ENCODE data around the gene OR11G2. TPM values are rescaled to one million over a fixed set of nuclear protein-coding genes. Genes with fewer than 3 reads are reported as not detected.
"Not testable (repeated sequence)": the region's sequence is repeated elsewhere in the genome, so short reads cannot be mapped to it uniquely, and the experiment has no call there.

The OR11G2 gene
- total RNA-seq, 1 donor from 2014 or later, result not detected

DNA sequence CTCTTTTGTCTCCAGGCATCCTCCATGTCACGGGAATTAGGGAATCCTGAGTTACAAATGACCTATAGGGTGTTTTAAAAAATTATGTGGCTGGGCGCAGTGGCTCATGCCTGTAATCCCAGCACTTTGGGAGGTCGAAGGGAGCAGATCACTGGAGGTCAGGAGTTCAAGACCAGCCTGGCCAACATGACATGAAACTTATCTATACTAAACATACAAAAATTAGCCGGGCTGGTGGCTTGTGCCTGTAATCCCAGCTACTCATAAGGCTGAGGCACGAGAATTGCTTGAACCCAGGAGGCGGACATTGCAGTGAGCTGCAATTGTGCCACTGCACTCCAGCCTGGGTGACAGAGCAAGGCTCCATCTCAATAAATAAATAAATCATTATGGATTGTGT, 4.5 kb downstream of the OR11G2 start:
- H3K36me3 Mint-ChIP-seq (ENCODE audit: low read depth); H3K27me3 Mint-ChIP-seq; intact Hi-C loops (cut with micrococcal nuclease); DNase-seq; H3K9me3 Mint-ChIP-seq; H3K4me3 Mint-ChIP-seq; H3K4me1 Mint-ChIP-seq; H3K27ac Mint-ChIP-seq: not testable (repeated sequence)

DNA sequence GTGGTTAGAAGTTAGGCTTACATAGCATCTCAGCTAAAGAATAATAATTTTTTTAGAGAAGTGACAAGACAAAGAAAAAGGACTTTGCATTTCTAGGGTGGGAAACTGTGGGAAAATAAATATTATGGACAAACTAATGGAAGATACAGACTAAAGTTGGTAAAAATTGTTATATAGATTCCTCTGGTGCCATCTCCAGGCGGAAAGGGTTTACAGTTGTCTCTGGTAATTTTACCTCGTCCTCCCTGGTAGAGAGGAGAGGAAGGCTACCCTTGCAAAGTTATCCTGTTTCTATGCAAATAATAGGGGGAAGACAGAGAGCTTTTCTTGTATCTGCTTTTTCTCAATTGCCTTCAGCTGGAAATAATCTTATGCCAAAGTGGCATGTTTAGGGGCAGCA, 5.2 kb downstream of the OR11G2 start:
- Mint-ChIP-seq H3K9me3 (no peaks in the 10 kb centered on the region), H3K36me3 (ENCODE audit: low read depth) (no peaks in the 10 kb centered on the region), H3K27ac (no peak overlapping the region), H3K27me3 (peaks cover 2% of the 10 kb centered on the region), H3K4me1 (no peaks in the 10 kb centered on the region), H3K4me3 (no peak overlapping the region)
- intact Hi-C loops (cut with micrococcal nuclease), result no loop called here
- no peak for DNase-seq

DNA sequence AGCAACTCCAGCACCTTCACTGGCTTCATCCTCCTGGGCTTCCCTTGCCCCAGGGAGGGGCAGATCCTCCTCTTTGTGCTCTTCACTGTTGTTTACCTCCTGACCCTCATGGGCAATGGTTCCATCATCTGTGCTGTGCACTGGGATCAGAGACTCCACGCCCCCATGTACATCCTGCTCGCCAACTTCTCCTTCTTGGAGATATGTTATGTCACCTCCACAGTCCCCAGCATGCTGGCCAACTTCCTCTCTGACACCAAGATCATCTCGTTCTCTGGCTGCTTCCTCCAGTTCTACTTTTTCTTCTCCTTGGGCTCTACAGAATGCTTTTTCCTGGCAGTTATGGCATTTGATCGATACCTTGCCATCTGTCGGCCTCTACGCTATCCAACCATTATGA, 6.8 kb downstream of the OR11G2 start:
- Mint-ChIP-seq H3K27me3 (peaks cover 2% of the 10 kb centered on the region), H3K4me1 (no peaks in the 10 kb centered on the region), H3K4me3 (no peak overlapping the region), H3K27ac (no peak overlapping the region), H3K36me3 (ENCODE audit: low read depth) (no peaks in the 10 kb centered on the region), H3K9me3 (no peaks in the 10 kb centered on the region)
- no peak for DNase-seq
- intact Hi-C loops (cut with micrococcal nuclease), result no loop called here

DNA sequence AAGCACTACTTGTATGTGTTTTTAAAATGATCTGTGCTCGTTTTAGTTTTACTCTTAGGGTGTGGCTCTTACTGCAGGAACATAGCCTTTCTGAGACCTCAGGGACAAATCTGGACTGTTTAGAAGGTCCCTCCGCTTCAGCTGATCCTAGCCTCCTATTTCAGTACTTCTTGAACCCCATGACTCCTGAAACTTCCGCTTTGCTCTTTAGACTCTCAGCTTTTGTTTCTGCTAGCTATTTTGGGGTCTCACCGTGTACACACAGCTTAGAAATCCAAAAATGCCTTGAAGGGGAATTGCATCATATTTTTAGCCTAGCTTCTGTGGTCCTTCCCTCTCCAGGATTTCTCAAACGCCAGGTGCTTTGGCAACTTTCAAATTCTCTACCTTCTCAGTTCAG, 8.3 kb downstream of the OR11G2 start:
- no peak overlapping the region for H3K4me3 Mint-ChIP-seq
- H3K27ac Mint-ChIP-seq, result no peak overlapping the region
- H3K27me3 Mint-ChIP-seq, result peaks cover 3% of the 10 kb centered on the region
- no peaks in the 10 kb centered on the region for H3K4me1 Mint-ChIP-seq
- intact Hi-C loops (cut with micrococcal nuclease), result no loop called here
- H3K9me3 Mint-ChIP-seq, result no peaks in the 10 kb centered on the region
- no peaks in the 10 kb centered on the region for H3K36me3 Mint-ChIP-seq (ENCODE audit: low read depth)
- DNase-seq, result no peak

- Mint-ChIP-seq H3K9me3 (no peaks in the 10 kb centered on the region), H3K36me3 (ENCODE audit: low read depth) (no peaks in the 10 kb centered on the region)
- intact Hi-C loops (cut with micrococcal nuclease), result no loop called here
Observed at GRCh38 chr14:20204721-20205120, 14.0 kb downstream of the OR11G2 start.

DNA sequence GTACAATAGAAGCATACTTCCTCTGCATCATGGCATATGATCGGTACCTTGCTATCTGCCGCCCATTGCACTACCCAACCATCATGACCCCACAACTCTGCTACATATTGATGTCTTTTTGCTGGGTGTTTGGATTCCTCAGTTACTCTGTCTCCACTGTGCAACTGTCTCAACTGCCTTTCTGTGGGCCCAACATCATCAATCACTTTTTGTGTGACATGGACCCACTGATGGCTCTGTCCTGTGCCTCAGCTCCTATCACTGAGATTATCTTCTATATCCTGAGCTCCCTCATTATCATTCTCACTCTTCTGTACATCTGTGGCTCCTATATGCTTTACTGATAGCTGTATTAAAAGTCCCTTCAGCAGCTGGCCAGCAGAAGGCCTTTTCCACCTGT, 18.9 kb downstream of the OR11G2 start:
- H3K27me3 Mint-ChIP-seq, result peaks cover 3% of the 10 kb centered on the region
- DNase-seq, result no peak
- intact Hi-C loops (cut with micrococcal nuclease), result no loop called here
- no peaks in the 10 kb centered on the region for H3K4me1 Mint-ChIP-seq
- no peak overlapping the region for H3K4me3 Mint-ChIP-seq
- no peak overlapping the region for H3K27ac Mint-ChIP-seq
- no peaks in the 10 kb centered on the region for H3K9me3 Mint-ChIP-seq
- no peaks in the 10 kb centered on the region for H3K36me3 Mint-ChIP-seq (ENCODE audit: low read depth)

More at GRCh38 chr14:20204721-20205120, 14.0 kb downstream of the OR11G2 start:
- Mint-ChIP-seq H3K27me3 (peaks cover 4% of the 10 kb centered on the region), H3K4me3 (no peak overlapping the region), H3K4me1 (no peaks in the 10 kb centered on the region), H3K27ac (no peak overlapping the region)
- no peak for DNase-seq

DNA sequence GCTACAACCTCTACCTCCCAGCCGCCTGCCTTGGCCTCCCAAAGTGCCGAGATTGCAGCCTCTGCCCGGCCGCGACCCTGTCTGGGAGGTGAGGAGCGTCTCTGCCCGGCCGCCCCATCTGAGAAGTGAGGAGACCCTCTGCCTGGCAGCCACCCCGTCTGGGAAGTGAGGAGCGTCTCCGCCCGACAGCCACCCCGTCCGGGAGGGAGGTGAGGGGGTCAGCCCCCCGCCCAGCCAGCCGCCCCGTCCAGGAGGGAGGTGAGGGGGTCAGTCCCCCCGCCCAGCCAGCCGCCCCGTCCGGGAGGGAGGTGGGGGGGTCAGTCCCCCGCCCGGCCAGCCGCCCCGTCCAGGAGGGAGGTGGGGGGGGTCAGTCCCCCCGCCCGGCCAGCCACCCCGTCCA, 21.7 kb downstream of the OR11G2 start:
- H3K36me3 Mint-ChIP-seq (ENCODE audit: low read depth); H3K27me3 Mint-ChIP-seq; H3K4me3 Mint-ChIP-seq; H3K4me1 Mint-ChIP-seq; H3K27ac Mint-ChIP-seq; intact Hi-C loops (cut with micrococcal nuclease); H3K9me3 Mint-ChIP-seq: not testable (repeated sequence)
- peak; percentile 7 for DNase-seq

DNA sequence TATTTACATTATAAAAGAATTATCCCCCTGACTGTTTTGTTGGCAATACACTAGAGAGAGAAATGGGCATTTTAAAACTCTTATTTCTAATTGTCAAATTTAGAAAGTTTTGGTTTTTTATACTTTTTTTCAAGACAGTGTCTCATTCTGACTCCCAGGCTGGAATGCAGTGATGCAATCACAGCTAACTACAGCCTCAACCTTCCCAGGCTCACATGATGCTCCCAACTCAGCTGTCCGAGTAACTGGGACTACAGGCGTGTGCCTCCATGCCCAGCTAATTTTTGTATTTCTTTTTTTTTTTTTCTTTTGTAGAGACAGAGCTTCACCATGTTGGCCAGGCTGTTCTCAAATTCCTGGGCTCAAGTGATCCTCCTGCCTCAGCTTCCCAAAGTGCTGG, 24.5 kb downstream of the OR11G2 start:
- Mint-ChIP-seq H3K4me1 (no peaks in the 10 kb centered on the region), H3K27me3 (no peaks in the 10 kb centered on the region), H3K36me3 (ENCODE audit: low read depth) (no peaks in the 10 kb centered on the region), H3K4me3 (no peak overlapping the region), H3K9me3 (no peaks in the 10 kb centered on the region), H3K27ac (no peak overlapping the region)
- intact Hi-C loops (cut with micrococcal nuclease), result no loop called here
- no peak for DNase-seq

DNA sequence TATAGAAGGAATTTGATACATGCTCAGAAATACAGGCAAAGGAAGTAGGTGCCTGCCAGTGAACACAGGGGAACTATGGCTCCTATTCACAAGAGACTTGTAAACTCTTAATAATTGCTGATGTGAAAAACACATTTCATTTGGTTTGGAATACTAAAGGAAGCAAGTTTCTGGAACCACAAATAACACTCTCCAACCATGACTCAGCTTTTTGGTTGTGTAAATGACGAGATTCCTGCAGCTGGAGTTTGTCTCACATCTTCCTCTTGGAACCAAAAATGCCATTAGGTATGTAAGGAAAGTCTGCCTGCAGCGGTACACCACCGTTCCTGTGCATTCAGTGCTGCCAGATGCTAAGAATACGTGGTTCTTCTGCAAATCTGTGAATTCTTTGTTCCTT, 28.3 kb downstream of the OR11G2 start:
- Mint-ChIP-seq H3K4me1 (no peaks in the 10 kb centered on the region), H3K4me3 (no peak overlapping the region), H3K36me3 (ENCODE audit: low read depth) (no peaks in the 10 kb centered on the region), H3K27ac (no peak overlapping the region), H3K27me3 (no peaks in the 10 kb centered on the region), H3K9me3 (no peaks in the 10 kb centered on the region)
- DNase-seq, result no peak
- intact Hi-C loops (cut with micrococcal nuclease), result no loop called here

DNA sequence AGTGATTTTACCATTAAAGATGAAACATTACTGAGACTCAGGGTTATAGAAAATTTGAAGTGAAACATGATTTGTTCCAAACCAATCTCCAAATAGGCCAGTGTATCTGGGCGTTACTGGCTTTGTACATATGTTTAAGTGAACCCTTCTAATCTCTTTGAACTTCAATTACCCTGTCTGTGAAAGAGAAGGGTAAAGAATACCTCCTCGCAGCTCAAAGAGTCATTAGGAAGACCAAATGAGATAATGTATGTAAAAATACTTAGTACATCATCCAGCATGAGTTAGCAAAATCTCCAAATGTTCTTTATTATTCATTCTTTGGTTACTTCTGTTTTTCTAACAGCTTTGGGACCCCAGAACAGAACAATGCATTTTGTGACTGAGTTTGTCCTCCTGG, 32.7 kb downstream of the OR11G2 start, which contains the start of gene OR11H6:
Gene OR11H6, plus strand, starts transcription at position 301 of the 400 bp plus-strand sequence. Its CDS starts 0 bp downstream, at position 301.
- no peak for DNase-seq
- no peak within 1 kb of the TSS for H3K4me3 Mint-ChIP-seq
- intact Hi-C loops (cut with micrococcal nuclease), result no loop called here
- no peaks in the 10 kb centered on the region for H3K4me1 Mint-ChIP-seq
- no peaks in the 10 kb centered on the region for H3K27me3 Mint-ChIP-seq
- no peaks in the 10 kb centered on the region for H3K9me3 Mint-ChIP-seq
- H3K27ac Mint-ChIP-seq, result no peak within 1 kb of the TSS
- H3K36me3 Mint-ChIP-seq (ENCODE audit: low read depth), result no peaks in the 10 kb centered on the region

GRCh38 chr14:20228681-20229080, 38.0 kb downstream of the OR11G2 start, which contains the start of gene OR11H7:
Gene OR11H7, plus strand, starts transcription at chr14:20228981.
- Mint-ChIP-seq H3K27me3 (no peaks in the 10 kb centered on the region), H3K4me1 (no peaks in the 10 kb centered on the region), H3K4me3 (no peak within 1 kb of the TSS), H3K27ac (no peak within 1 kb of the TSS), H3K9me3 (peaks cover 7% of the 10 kb centered on the region), H3K36me3 (ENCODE audit: low read depth) (no peaks in the 10 kb centered on the region)
- DNase-seq, result no peak
- intact Hi-C loops (cut with micrococcal nuclease), result no loop called here

DNA sequence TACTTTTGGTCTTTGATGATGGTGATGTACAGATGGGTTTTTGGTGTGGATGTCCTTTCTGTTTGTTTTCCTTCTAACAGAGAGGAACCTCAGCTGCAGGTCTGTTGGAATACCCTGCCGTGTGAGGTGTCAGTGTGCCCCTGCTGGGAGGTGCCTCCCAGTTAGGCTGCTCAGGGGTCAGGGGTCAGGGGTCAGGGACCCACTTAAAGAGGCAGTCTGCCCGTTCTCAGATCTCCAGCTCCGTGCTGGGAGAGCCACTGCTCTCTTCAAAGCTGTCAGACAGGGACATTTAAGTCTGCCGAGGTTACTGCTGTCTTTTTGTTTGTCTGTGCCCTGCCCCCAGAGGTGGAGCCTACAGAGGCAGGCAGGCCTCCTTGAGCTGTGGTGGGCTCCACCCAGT, 44.7 kb downstream of the OR11G2 start:
- H3K36me3 Mint-ChIP-seq (ENCODE audit: low read depth); H3K9me3 Mint-ChIP-seq; H3K4me1 Mint-ChIP-seq; H3K27ac Mint-ChIP-seq; intact Hi-C loops (cut with micrococcal nuclease); DNase-seq; H3K27me3 Mint-ChIP-seq; H3K4me3 Mint-ChIP-seq: not testable (repeated sequence)

DNA sequence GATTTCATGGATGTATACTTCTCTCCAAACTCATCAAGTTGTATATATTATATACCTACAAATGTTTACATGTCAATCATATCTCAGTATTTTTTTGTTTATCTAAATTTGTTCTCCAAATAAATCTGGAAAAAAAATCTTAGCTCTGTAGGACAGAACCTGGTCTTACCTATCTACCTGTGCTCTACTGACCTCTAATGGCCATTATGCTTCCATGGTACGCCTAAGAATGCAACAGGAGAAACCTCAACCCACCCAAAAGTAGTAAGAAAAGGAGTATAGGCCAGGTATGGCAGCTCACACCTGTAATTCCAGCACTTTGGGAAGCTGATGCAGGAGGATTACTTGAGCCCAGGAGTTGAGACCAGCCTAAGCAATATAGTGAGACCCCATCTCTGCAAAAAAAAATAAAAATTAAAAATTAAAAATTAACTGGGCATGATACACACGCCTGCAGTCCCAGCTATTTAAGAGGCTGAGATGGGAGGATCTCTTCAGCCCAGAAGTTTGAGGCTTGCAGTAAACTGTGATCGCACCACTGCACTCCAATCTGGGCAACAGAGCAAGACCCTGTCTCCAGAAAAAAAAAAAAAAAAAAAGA, 57.0 kb downstream of the OR11G2 start:
- no peaks in the 10 kb centered on the region for H3K36me3 Mint-ChIP-seq (ENCODE audit: low read depth)
- no peak overlapping the region for H3K4me3 Mint-ChIP-seq
- intact Hi-C loops (cut with micrococcal nuclease), result no loop called here

More for the DNA sequence above, 57.0 kb downstream of the OR11G2 start:
- Mint-ChIP-seq H3K27ac (no peak overlapping the region), H3K9me3 (peaks cover 7% of the 10 kb centered on the region), H3K27me3 (no peaks in the 10 kb centered on the region), H3K4me1 (no peaks in the 10 kb centered on the region)
- DNase-seq, result no peak

Measured in activated CD4-positive, alpha-beta T cell treated with anti-CD3 and anti-CD28 coated beads, Interleukin-2, amount 10 ng/mL, durations not matched to agents 24 days and 14 days (primary cell).